Hair follicular keratinocyte (primary cell): ENCODE data around the gene DUSP6. TPM values are rescaled to one million over a fixed set of nuclear protein-coding genes. Genes with fewer than 3 reads are reported as not detected.

Experiments used
- total RNA-seq: library from RNA; depleted of rRNA; stranded (reverse); fragments of >200 nt; gene quantifications from 2 replicates; pipeline ENCODE4 v1.2.3, GENCODE V29; 2015

Gene DUSP6
- total RNA-seq: 247 and 409 TPM in 2 replicates

GRCh38 chr12:89352492-89353187, at the start of gene DUSP6:
DUSP6 (minus strand) TSS chr12:89352501; CDS start chr12:89352039, 462 bp downstream.

Other genes with a start within 250 kb of the DUSP6 start
- 4.5 and 5.9 TPM in 2 replicates for gene GALNT4, start 172.3 kb upstream of the DUSP6 start, total RNA-seq
- gene POC1B, start 173.5 kb upstream of the DUSP6 start, total RNA-seq: 12.2 and 19.0 TPM in 2 replicates